ENCODE data around the gene GPR155. TPM values are rescaled to one million over a fixed set of nuclear protein-coding genes. Genes with fewer than 3 reads are reported as not detected.

The GPR155 gene
- total and polyA plus RNA-seq, 4 donors, result 3.1 to 9.4 (median 4.4) TPM

GRCh38 chr2:174510583-174511189 lies 23.9 kb upstream of the GPR155 start:
- 46% methylated on average over 2 of the region's 2 CpGs for WGBS
- no peak for DNase-seq (ENCODE audit: low spot score)
- H3K9me3 ChIP-seq (ENCODE audit: control insufficient read depth in 4 of 4, low read length in 3 of 4), result peaks cover 0 to 8% (median 3%) of the 10 kb centered on the region in 4 donors

DNA sequence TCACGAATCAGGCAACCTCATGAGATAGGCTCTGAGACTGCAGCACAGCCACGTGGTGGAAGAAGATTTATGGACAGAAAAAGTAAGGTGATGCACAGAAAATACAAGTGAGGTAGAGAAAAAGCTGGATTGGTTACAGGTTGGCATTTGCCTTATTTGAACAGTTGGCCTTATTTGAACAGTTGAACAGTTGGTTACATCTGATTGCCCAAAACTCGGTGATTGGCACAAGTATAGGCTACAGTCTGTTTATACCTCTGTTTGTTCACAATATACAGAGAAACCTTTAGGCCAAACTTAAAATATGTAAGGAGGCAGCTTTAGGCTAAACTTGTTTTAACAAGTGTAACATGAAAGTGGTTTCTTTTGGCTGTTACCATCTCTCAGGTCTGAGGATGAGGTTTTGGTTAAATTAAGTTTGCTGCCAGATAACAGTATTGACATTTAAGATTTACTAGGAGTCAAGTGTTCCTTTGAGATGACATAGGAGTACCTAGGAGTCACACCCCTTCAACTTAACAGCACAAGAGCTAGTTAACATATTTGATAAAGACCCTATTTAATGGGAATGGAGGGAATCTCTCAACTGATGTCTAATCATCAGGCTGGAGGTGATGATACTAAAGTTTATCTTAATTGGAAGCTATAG lies 16.5 kb upstream of the GPR155 start:
- WGBS, result 67% methylated on average over 3 of the region's 3 CpGs
- no peak overlapping the region for H3K9ac ChIP-seq (ENCODE audit: low read depth in 1 of 2, low read length in 2 of 2)
- H3K4me3 ChIP-seq (ENCODE audit: low read depth in 1 of 3, low read length in 3 of 3), result no peak overlapping the region
- no peaks in the 10 kb centered on the region for H3K27me3 ChIP-seq (ENCODE audit: control insufficient read depth in 4 of 4, insufficient read depth in 4 of 4, low read length in 3 of 4)
- no peaks in the 10 kb centered on the region for H3K4me1 ChIP-seq (ENCODE audit: control insufficient read depth in 4 of 4, insufficient read depth in 4 of 4, low read length in 3 of 4)
- no peak overlapping the region for H3K27ac ChIP-seq (ENCODE audit: low read depth in 1 of 2, low read length in 2 of 2)
- H3K9me3 ChIP-seq (ENCODE audit: control insufficient read depth in 4 of 4, low read length in 3 of 4), result peaks cover 0 to 8% (median 1%) of the 10 kb centered on the region in 4 donors
- TF ChIP-seq CTCF (IDR thresholded peaks at IDR 0.05; ENCODE audit: low read depth, low read length, missing input control), result no peak
- TF ChIP-seq HNF4A (conservative IDR thresholded peaks at IDR 0.05), result no peak
- TF ChIP-seq, protein P1, sequence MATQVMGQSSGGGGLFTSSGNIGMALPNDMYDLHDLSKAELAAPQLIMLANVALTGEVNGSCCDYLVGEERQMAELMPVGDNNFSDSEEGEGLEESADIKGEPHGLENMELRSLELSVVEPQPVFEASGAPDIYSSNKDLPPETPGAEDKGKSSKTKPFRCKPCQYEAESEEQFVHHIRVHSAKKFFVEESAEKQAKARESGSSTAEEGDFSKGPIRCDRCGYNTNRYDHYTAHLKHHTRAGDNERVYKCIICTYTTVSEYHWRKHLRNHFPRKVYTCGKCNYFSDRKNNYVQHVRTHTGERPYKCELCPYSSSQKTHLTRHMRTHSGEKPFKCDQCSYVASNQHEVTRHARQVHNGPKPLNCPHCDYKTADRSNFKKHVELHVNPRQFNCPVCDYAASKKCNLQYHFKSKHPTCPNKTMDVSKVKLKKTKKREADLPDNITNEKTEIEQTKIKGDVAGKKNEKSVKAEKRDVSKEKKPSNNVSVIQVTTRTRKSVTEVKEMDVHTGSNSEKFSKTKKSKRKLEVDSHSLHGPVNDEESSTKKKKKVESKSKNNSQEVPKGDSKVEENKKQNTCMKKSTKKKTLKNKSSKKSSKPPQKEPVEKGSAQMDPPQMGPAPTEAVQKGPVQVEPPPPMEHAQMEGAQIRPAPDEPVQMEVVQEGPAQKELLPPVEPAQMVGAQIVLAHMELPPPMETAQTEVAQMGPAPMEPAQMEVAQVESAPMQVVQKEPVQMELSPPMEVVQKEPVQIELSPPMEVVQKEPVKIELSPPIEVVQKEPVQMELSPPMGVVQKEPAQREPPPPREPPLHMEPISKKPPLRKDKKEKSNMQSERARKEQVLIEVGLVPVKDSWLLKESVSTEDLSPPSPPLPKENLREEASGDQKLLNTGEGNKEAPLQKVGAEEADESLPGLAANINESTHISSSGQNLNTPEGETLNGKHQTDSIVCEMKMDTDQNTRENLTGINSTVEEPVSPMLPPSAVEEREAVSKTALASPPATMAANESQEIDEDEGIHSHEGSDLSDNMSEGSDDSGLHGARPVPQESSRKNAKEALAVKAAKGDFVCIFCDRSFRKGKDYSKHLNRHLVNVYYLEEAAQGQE (IDR thresholded peaks at IDR 0.05), result no peak
- TF ChIP-seq EGR1 (IDR thresholded peaks at IDR 0.05; ENCODE audit: low read depth in 2 of 2), result no peak
- no peak for TF ChIP-seq JUND (IDR thresholded peaks at IDR 0.05)
- TF ChIP-seq MAX (IDR thresholded peaks at IDR 0.05), result no peak
- no peak for DNase-seq (ENCODE audit: low spot score)
- no peaks in the 10 kb centered on the region for H3K36me3 ChIP-seq (ENCODE audit: control insufficient read depth in 4 of 4, insufficient read depth in 3 of 4, low read depth in 1 of 4, low read length in 3 of 4)

More at GRCh38 chr2:174510583-174511189, 23.9 kb upstream of the GPR155 start:
- Histone ChIP-seq H3K27me3 (ENCODE audit: control insufficient read depth in 4 of 4, insufficient read depth in 4 of 4, low read length in 3 of 4) (no peaks in the 10 kb centered on the region), H3K4me3 (ENCODE audit: low read depth in 1 of 3, low read length in 3 of 3) (no peak overlapping the region), H3K9ac (ENCODE audit: low read depth in 1 of 2, low read length in 2 of 2) (no peak overlapping the region), H3K36me3 (ENCODE audit: control insufficient read depth in 4 of 4, insufficient read depth in 3 of 4, low read depth in 1 of 4, low read length in 3 of 4) (no peaks in the 10 kb centered on the region), H3K27ac (ENCODE audit: low read depth in 1 of 2, low read length in 2 of 2) (no peak overlapping the region), H3K4me1 (ENCODE audit: control insufficient read depth in 4 of 4, insufficient read depth in 4 of 4, low read length in 3 of 4) (peaks cover 0 to 10% (median 7%) of the 10 kb centered on the region in 4 donors)
- TF ChIP-seq FOXA2 (IDR thresholded peaks at IDR 0.05) (no peak), HNF4G (IDR thresholded peaks at IDR 0.05) (no peak), GABPA (IDR thresholded peaks at IDR 0.05 in 1 of 2, conservative IDR thresholded peaks at IDR 0.05 in 1 of 2) (no peak), RXRA (IDR thresholded peaks at IDR 0.05) (no peak)
- TF ChIP-seq, protein P2, sequence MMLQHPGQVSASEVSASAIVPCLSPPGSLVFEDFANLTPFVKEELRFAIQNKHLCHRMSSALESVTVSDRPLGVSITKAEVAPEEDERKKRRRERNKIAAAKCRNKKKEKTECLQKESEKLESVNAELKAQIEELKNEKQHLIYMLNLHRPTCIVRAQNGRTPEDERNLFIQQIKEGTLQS (IDR thresholded peaks at IDR 0.05), result no peak
- TF ChIP-seq, protein P1 (IDR thresholded peaks at IDR 0.05), result no peak
